SHP77 (cell line): ENCODE measurements around the gene NLN.
"Not testable (repeated sequence)": the region's sequence is repeated elsewhere in the genome, so short reads cannot be mapped to it uniquely, and the experiment has no call there.

ENCODE experiments used
- DNase-seq, 2 experiments: peaks; one replicate each; lab custom pipeline; 2025; lab: John Stamatoyannopoulos, UW

Gene NLN

DNA sequence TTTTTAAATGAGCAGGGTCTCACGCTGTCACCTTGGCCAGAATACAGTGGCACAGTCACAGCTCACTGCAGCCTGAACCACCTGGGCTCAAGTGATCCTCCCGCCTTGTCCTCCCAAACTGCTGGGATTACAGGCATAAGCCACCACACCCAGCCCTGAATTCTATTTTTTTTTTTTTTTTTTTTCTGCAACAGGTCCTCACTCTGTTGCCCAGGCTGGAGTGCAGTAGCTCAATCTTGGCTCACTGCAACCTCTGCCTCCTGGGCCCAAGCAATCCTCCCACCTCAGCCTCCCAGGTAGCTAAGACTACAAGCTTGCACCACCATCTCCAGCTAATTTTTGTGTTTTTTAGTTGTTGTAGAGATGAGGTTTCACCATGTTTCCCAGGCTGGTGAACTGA lies 51.0 kb downstream of the NLN start:
- DNase-seq: not testable (repeated sequence)

- DNase-seq: no peak
These were observed 52.3 kb downstream of the NLN start for GRCh38 chr5:65774346-65774745.

- no peak for DNase-seq
These were observed 53.5 kb downstream of the NLN start for GRCh38 chr5:65775476-65775875.

DNA sequence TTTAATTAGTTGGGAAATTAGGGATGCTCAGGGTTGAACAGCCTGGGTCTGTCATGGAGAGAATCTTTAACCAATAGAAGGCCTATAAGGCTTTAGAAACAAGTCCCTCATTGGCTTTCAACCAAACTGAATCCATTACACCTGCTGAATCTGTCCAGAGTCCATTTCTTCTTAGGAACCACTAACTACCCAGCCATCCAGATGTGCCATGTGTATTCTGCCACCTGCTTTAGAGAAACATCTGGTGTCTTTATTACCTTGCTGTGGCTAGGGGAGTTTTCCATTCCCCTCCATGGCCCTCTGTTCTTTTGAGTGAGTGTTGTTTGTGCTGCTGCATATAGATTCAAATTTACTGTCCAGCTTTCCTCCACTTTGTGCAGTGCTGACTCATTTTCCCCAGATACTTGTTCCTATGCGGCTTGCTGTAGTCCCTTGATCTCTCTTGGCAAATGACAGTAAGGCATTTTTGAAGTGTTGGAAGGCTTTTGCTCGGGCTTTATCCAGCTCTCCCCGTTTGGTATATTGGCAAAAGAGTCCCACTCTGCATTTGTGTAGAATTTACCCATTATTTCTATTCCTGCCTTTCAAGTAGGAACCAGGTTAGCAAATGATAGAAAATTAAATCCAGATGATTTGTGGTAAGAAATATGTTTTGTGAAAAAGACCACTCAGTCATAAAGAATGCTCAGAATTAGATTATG lies 54.6 kb downstream of the NLN start:
- no peak for DNase-seq

DNA sequence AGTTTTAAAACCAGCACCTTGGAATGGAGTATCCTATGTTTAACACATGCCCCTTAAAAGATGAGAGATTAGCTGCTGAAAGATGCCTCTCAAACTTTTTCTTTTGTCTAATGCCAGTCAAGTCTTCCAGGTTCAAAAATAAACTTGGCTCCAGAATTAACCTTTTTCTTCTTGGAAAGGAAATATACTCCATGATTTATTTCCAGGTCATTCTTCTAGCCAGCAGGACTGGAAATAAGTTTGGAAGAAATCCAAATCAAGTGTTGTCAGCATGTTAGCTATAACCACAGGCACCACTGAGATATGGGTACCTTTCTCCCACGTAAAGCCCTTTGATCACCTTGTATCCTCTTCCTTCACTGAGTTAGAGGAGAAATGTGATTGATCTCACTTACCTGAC lies 56.1 kb downstream of the NLN start:
- no peak for DNase-seq

- DNase-seq: no peak
These were observed 57.6 kb downstream of the NLN start for GRCh38 chr5:65779643-65780042.

- not testable (repeated sequence) for DNase-seq
These were observed 66.3 kb downstream of the NLN start for GRCh38 chr5:65788296-65788695.

DNA sequence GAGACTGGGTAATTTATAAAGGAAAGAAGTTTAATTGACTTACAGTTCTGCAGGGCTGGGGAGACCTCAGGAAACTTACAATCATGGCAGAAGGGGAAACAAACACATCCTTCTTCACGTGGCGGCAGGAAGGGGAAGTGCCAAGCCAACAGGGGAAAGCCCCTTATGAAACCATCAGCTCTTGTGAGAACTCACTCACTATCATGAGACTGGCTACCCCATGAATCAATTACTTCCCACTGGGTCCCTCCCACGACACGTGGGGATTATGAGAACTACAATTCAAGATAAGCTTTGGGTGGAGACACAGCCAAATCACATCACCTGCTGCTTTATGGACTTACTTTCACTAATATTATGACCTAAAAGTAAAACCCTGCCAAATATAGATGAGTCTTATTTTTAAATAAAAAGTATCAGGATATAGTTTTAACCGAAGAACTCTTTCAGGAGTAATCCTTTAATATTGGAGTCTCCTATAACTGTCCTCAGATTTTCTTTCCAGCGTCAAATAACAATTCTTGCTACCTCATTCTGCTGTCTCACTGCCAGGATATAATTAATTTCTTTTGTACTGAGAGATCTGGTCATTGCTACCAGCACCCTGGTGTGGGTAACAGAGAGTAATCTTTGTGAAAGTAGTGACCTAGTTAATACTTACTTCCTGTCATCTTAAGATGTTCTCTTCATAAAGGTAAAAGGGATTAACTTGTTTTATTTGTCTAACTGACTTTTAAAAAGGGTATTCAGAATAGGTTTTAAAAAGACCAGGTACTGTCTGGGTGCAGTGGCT lies 68.6 kb downstream of the NLN start:
- no peak for DNase-seq

GRCh38 chr5:65791712-65792673 lies 70.0 kb downstream of the NLN start:
- no peak for DNase-seq

DNA sequence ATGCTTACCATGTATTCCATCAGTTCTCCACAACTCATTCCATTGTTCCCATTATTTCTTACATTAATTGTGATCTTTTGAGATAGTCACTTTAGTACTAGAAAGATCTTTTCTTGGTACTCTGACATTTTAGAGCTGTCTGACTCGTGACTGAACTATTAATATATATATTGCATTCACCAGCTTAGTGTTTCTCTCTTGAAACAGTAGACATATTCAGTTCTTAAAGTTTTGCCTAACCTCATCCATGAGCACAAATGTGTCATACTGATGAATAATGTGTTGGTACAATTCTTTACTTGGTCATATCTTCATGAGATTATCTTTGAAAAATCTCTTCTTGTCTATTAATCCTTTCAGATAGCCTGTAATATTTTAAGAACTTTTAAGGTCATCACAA lies 74.3 kb downstream of the NLN start:
- no peak for DNase-seq

- no peak for DNase-seq
These were observed 74.8 kb downstream of the NLN start for GRCh38 chr5:65796751-65797316.

- DNase-seq: no peak
These were observed 75.5 kb downstream of the NLN start for GRCh38 chr5:65797481-65797880.

GRCh38 chr5:65799857-65800256 lies 77.9 kb downstream of the NLN start:
- DNase-seq: no peak

- DNase-seq: no peak
These were observed 78.8 kb downstream of the NLN start for GRCh38 chr5:65800775-65801174.

- no peak for DNase-seq
These were observed 79.4 kb downstream of the NLN start for GRCh38 chr5:65801352-65801783.

- DNase-seq: no peak
These were observed 80.1 kb downstream of the NLN start for GRCh38 chr5:65802080-65802479.

DNA sequence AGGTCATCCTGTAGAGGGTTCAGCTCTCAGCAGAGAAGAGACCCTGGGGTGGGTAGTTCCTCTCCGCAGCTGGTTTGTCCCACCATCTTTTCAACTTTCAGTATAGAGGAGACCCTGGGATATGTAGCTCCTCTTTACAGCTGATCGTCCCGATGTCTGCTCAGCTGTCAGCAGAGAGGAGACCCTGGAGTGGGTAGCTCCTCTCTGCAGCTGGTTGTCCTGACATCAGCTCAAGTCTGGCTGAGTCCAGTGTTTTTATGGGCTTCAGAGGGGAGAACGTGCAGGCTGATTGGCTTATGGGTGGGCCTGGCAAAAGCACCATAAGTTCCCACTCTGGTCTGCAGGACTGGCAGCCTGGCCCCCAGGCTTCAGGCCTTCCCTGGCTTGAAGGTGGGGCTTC lies 80.8 kb downstream of the NLN start:
- DNase-seq: no peak

- no peak for DNase-seq
These were observed 81.8 kb downstream of the NLN start for GRCh38 chr5:65803699-65804391.

DNA sequence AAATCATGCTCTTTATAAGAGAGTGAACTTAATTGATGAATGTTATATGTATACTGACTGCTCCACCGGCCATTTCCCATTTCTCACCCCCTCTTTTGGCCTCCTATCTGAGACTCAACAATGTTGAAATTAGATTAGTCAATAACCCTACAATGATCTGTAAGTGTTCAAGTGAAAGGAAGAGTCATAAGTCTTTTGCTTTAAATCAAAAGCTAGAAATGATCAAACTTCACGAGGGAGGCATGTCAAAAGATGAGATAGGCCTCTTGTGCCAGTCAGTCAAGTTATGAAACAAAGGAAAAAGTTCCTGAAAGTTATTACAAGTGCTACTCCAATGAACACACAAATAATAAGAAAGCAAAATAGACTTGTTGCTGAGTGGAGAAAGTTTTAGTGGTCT lies 83.1 kb downstream of the NLN start:
- DNase-seq: no peak

- DNase-seq: not testable (repeated sequence)
These were observed 85.5 kb downstream of the NLN start for GRCh38 chr5:65807494-65807893.

- no peak for DNase-seq
These were observed 86.3 kb downstream of the NLN start for GRCh38 chr5:65808251-65808741.
